A549 (cell line): Measurements from ENCODE around the gene ABCC4.

Source experiments
- CHD2 ChIP-seq: fragments of 150-350 bp; IDR thresholded peaks from 2 replicates; pipeline ENCODE4 v1.6.1; 2014; ENCODE audit warnings: low read length; ENCODE audit not compliant: partially characterized antibody
- EP300 ChIP-seq, 2 experiments: fragments of >200 bp; sonication (Bioruptor Twin); formaldehyde crosslinking; IDR thresholded peaks; 2 replicates in 1 of 2; 3 replicates in 1 of 2; pipeline ENCODE4 v1.6.1; 2016 to 2017
- HEYL ChIP-seq: fragments of 250-450 bp; sonication (Bioruptor Pico); IDR thresholded peaks from 2 replicates; pipeline ENCODE4 v1.8.0; 2021; ENCODE audit warnings: mild to moderate bottlenecking, moderate library complexity
- JUN ChIP-seq, 2 experiments: fragments of >200 bp; sonication (Bioruptor Twin); formaldehyde crosslinking; IDR thresholded peaks; 2 replicates in 1 of 2; 3 replicates in 1 of 2; pipeline ENCODE4 v1.6.1; 2016 to 2017
- KDM1A ChIP-seq: fragments of 200-600 bp; sonication (generic); IDR thresholded peaks from 2 replicates; pipeline ENCODE4 v1.6.1; 2016; ENCODE audit warnings: low read depth, mild to moderate bottlenecking
- KDM5A ChIP-seq: fragments of 200-600 bp; sonication (generic); IDR thresholded peaks from 2 replicates; pipeline ENCODE4 v1.6.1; 2016; ENCODE audit warnings: antibody characterized with exemption, mild to moderate bottlenecking
- MYC ChIP-seq: IDR thresholded peaks from 2 replicates; pipeline ENCODE4 v1.6.1; 2012; ENCODE audit warnings: mild to moderate bottlenecking, inconsistent platforms, low read length, improper control_type of control experiment, borderline replicate concordance
- TP53 ChIP-seq: fragments of 250-450 bp; sonication (Bioruptor Pico); IDR thresholded peaks from 2 replicates; pipeline ENCODE4 v1.5.0; 2021; ENCODE audit warnings: mild to moderate bottlenecking, moderate library complexity
- USF2 ChIP-seq: fragments of 450-650 bp; IDR thresholded peaks from 2 replicates; pipeline ENCODE4 v1.6.1; 2014; ENCODE audit warnings: antibody characterized with exemption
- TF ChIP-seq, protein P1 (sequence below): fragments of >200 bp; sonication (Bioruptor Twin); formaldehyde crosslinking; IDR thresholded peaks from 3 replicates; pipeline ENCODE4 v1.5.1; 2016

DNA sequence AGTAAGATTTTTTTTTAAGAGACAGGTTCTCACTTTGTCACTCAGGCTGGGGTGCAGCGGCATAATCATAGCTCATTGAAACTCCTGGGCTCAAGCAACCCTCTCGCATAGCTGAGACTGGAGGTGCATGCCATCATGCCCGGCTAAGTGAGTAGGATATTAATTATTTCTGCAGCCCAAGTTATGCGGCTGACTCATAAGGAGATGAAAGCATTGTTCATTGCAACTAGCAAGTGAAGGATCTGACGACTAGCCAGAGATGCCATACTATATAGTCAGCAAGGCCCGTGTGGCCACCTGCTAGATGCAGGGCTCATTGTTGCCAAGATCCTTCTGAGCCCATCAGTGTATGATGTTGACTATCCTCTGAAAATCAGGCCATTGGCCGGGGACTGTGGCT lies 45.2 kb downstream of the ABCC4 start:
- TF ChIP-seq, protein P1, sequence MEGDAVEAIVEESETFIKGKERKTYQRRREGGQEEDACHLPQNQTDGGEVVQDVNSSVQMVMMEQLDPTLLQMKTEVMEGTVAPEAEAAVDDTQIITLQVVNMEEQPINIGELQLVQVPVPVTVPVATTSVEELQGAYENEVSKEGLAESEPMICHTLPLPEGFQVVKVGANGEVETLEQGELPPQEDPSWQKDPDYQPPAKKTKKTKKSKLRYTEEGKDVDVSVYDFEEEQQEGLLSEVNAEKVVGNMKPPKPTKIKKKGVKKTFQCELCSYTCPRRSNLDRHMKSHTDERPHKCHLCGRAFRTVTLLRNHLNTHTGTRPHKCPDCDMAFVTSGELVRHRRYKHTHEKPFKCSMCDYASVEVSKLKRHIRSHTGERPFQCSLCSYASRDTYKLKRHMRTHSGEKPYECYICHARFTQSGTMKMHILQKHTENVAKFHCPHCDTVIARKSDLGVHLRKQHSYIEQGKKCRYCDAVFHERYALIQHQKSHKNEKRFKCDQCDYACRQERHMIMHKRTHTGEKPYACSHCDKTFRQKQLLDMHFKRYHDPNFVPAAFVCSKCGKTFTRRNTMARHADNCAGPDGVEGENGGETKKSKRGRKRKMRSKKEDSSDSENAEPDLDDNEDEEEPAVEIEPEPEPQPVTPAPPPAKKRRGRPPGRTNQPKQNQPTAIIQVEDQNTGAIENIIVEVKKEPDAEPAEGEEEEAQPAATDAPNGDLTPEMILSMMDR = no peak
- no peak for TF ChIP-seq KDM5A
- TF ChIP-seq MYC = no peak
- no peak for TF ChIP-seq USF2
- no peak for TF ChIP-seq KDM1A
- no peak for TF ChIP-seq CHD2
- peak; percentile 88 to 95; a peak in 4 of 5 replicates for TF ChIP-seq EP300 (IDR thresholded peaks at IDR 0.05)
- TF ChIP-seq HEYL (CRISPR knock-in tag) = no peak
- peak; percentile 91 to 92; a peak in 4 of 5 replicates for TF ChIP-seq JUN (IDR thresholded peaks at IDR 0.05)
- no peak for TF ChIP-seq TP53
